ENCODE results near the gene PROM1. TPM values are rescaled to one million over a fixed set of nuclear protein-coding genes. Genes with fewer than 3 reads are reported as not detected.

The PROM1 gene
- total RNA-seq, 1 donor from 2014 or later: not detected

DNA sequence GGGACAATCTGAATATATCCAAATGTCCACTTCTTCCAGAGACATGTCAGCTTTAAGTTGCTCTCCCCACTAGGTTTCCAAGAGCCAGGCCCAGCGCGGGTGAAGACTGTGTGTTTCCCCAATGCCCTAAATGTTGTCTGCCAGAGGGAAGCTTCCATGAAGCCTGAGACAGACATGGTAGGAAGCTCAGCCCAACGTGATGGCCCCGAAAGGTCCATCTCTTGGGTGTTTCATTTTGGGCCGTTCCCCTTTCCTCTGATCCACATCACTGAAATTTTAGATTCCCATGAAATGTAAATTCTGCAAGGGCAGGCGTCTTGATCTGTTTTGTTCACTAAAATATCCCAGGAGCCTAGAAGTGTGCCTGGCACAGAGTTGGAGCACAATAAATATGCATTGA is 25.4 kb upstream of the PROM1 start:
- intact Hi-C loops (cut with micrococcal nuclease): no loop called here

DNA sequence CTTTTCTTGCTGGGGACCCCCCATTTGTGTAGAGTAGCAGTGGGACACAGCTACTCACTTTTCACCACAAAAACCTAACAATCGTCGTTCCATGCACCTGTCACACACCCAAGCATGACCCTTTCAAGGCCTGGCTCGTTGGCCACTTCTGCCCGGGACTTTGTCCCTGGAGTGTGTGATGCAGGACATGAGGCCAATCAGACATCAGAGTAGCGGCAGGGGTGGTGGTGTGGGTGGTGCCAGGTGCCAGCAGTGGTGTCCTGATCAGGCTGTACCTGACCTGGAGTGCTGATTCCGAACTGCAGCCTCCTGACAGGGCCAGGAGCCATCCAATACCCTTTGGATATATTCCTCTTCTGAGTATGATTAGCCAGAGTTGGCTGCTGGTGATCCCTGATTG is 23.1 kb upstream of the PROM1 start:
- intact Hi-C loops (cut with micrococcal nuclease): no loop called here

DNA sequence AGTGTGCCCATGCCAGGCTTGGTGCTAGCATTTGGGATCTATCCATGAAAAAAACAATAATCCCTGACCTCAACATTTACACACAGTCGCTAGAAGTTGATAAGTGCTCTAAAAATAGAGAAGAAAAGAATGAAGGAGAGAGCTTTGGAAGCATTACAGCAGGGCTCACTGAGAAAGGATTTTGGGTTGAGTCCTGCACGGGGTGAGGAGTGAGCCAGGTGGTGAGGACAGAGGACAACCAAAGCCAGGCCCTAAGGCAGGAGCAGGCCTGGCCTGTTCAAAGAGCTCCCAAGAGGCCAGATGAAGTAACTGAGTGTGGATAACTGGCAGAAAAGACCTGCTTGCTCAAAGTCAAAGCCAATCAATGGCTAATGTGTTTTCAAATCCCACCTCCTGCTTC is 20.7 kb upstream of the PROM1 start:
- intact Hi-C loops (cut with micrococcal nuclease): no loop called here

DNA sequence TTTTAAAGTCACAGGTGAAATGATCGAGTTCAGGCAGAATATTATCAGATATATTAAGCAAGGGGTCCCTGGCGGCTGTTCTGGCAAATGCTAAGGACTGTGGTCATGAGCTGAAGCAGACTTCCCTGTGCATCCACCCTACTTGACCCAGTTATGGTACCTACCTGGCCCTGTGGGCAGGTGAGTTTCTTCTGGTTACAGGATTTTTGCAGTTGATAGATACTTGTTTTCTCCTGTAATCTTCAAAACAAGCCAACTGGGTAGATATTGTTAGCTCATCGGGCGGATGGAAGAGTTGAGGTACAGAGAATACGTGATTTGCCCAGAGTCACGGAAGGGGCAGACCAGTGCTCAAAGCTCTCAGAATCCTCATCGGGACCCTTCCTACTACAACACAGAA is 18.5 kb upstream of the PROM1 start:
- intact Hi-C loops (cut with micrococcal nuclease): no loop called here

DNA sequence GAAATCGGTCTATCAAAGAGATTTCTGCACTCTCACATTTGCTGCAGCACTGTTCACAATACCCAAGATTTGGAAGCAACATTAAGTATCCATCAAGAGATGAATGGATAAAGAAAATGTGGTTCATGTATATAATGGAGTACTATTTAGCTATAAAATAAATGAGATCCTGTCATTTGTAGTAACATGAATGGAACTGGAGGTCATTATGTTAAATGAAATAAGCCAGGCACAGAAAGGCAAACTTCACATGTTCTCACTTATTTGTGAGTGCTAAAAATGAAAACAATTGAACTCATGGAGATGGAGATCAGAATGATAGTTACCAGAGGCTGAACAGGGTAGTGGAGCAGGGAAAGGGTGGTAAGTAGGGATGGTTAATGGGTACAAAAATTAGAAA is 17.0 kb upstream of the PROM1 start:
- intact Hi-C loops (cut with micrococcal nuclease): no loop called here

GRCh38 chr4:16092682-16093319 is 9.0 kb upstream of the PROM1 start:
- intact Hi-C loops (cut with micrococcal nuclease): no loop called here

GRCh38 chr4:16090096-16090705 is 6.4 kb upstream of the PROM1 start:
- intact Hi-C loops (cut with micrococcal nuclease): no loop called here

- intact Hi-C loops (cut with micrococcal nuclease): no loop called here
Observed at GRCh38 chr4:16089156-16089555, 5.3 kb upstream of the PROM1 start.

DNA sequence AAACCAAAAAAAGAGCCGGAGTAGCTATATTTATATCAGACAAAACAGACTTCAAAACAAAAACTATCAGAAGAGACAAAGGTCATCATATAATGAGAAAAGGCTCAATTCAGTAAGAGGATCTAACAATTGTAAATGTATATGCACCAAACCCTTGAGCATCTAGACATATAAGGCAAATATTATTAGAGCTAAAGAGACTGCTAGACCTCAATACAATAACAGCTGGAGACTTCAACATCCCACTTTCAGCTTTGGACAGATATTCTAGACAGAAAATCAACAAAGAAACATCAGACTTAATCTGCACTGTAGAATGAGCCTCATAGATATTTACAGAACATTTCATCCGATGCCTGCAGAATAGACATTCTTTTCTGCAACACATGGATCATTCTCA is 4.8 kb upstream of the PROM1 start:
- intact Hi-C loops (cut with micrococcal nuclease): no loop called here

DNA sequence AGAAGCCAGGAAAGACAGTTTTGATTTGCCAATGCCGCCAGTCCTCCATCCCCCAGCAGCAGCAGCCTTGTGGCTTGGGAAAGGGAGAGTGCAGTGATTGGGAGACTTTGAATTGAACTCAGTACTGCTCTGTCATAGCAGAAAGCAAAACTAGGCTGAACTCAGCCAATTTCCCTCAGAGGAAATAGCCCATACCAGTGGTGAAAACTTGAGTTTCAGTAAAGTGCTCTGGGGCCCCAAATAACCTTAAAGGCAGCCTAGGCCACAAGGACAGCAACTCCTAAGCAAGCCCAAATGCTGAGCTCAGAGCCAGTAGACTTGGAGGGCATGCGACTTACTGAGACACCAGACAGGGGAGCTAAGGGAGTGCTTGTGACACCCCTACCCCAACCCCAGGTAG is 2.0 kb upstream of the PROM1 start:
- intact Hi-C loops (cut with micrococcal nuclease): no loop called here

DNA sequence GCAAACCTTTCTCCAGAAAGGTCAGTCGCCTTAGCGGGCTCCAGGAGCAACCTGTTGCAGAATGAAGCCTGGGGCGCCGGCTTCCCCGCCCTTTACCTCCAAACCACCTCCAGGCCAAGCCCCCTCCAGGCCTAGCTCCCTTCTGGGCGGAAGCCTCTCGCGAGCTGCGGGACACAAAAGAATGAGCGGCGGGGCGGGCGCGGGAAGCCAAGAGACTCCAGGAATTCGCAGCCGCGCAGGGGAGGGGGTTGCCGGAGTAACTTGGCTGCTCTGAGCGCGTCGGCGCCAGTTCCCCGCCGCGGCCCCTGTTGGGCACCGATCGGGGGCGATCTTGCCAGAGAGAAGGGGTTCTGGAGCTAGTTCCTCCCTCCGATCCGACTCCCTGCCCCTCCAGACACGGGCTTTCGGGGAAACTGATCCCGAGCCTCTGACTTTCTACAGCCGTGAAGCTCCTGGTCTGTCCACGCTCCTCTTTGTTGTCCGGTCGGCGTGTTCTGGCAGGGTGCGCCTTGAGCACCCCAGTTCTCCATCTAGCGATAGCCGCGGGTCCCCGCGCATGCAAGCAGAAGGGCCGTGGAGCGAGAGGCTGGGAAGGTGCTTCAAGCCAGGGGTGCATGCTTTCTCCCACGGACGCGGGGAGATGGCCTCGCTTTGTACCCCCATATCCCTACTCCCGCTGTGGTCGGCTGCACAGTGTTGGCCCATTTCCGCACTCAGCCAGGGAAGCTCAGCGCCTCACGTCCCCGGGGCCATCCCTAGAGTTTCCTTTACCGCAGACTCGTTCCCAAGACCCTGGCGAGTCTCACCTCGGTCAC is 1.2 kb downstream of the PROM1 start:
- intact Hi-C loops (cut with micrococcal nuclease): no loop called here

GRCh38 chr4:16082041-16082425 is 1.8 kb downstream of the PROM1 start:
- intact Hi-C loops (cut with micrococcal nuclease): no loop called here

- intact Hi-C loops (cut with micrococcal nuclease): no loop called here
Observed at GRCh38 chr4:16079046-16079445, 4.8 kb downstream of the PROM1 start.

GRCh38 chr4:16078195-16078760 is 5.5 kb downstream of the PROM1 start:
- intact Hi-C loops (cut with micrococcal nuclease): no loop called here

GRCh38 chr4:16077786-16078185 is 6.0 kb downstream of the PROM1 start:
- intact Hi-C loops (cut with micrococcal nuclease): no loop called here

- intact Hi-C loops (cut with micrococcal nuclease): no loop called here
Observed at GRCh38 chr4:16075975-16076757, 7.7 kb downstream of the PROM1 start.

DNA sequence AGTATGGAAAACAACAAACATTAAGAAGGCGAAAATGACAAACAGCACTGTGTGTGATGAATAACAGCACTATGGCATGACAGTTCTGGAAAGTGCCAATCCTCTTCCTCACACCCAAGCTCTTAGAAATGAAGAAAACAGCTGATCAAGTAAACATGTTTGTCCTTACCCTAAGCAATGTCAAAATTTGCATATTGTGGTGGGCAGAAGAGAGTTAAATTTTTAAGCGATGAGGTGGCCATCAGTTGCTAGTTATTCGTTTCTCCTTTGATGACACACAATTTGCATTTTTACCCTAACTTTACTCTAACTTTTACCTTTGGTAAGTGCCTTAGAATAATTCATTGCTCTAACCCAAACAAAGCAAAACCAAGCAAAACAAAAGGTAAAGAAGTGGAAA is 8.8 kb downstream of the PROM1 start:
- intact Hi-C loops (cut with micrococcal nuclease): no loop called here

DNA sequence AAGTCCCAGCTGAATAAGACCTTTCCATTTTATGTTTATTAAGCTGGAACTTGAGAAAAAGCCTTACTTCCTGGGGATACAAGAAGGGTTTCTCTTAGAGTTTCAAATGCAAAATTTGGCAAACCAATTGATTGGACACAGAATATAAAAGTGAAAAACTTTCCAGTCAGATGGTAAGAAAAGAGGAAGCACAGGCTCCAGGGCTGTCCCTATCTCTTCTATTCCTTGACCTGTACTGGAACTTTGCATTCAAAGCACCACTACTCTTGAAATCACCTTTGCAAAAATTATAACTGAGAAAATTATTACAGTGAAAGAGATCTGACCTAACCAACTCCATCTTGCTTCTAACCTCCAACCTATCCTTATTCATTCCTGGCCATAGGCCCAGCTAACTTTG is 11.7 kb downstream of the PROM1 start:
- intact Hi-C loops (cut with micrococcal nuclease): no loop called here

- intact Hi-C loops (cut with micrococcal nuclease): no loop called here
Observed at GRCh38 chr4:16070203-16070602, 13.6 kb downstream of the PROM1 start.

DNA sequence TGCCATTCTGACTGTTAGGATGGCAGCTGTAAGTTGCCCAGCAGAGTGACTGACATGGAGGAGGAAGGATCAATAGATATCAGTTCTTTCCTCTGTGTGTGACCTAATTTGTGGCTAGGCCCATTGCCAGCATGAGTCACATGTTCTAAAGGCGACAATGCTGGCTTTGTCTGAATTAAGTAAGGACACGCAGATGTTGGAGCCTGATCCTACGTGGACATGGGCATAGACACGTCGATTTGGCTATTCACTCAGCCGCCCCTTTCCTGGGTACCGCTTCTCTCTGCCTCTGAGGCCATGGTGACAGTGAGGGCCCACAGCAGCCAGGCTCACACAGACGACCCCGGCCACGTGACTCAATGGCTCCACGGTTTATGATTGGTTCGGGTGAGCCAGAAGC is 16.3 kb downstream of the PROM1 start:
- intact Hi-C loops (cut with micrococcal nuclease): no loop called here

- intact Hi-C loops (cut with micrococcal nuclease): no loop called here
Observed at GRCh38 chr4:16066586-16067128, 17.2 kb downstream of the PROM1 start.
